ENCODE data around the gene TRPV4. TPM values are rescaled to one million over a fixed set of nuclear protein-coding genes. Genes with fewer than 3 reads are reported as not detected.

The TRPV4 gene
- total RNA-seq, 4 donors from 2014 or later, result 6.6 to 10.9 (median 8.1) TPM

DNA sequence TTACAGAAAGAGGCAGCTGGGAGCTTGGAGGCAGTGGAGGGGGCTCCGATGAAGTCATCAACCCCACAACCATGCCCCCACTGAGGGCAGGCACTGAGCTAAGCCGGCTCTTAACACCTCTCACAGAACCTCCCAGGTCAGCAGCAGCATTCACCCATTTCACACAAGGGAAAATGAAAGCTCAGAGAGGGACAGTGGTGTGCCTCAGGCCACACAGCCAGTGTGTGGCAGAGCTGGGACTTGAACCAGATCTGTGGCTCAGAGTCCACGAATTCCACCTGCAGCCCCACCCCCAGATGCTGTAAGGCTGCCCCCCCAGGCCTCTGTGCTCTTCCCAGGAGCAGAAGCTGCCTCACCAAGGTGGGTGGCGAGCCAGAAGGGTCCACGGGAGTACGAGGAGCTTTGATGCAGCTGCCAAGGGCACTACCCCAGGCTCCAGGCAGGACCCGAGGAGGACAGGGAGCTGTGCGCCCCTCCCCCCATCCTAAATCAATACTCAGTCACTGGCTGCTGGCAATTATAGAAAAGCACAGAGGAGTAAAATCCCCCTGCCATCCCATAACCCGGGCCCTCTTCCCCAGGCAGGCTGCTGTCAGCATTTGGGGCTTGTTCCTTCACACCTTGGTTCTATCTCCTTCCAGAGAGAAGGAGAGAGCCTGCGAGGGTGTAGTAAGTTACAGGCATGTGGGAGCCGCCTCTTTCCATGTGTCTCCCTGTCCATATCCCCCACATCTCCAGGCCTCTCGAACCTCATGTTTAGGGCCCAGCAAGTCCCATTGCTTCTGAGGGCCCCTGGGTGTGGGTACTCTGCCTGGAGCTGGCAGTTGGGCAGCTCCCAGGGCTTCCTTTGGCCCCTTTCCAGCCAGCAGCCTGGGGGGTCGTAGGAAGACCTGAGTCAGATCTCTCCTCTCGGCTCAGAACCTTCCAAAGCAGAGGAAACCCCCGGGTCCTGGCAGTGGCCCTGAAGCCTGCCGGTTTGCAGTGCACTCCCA lies 72.0 kb downstream of the TRPV4 start:
- 71% methylated on average over 16 of the region's 16 CpGs for WGBS, 2 donors
- TF ChIP-seq POLR2A (IDR thresholded peaks at IDR 0.05), result no peak
- TF ChIP-seq, protein P1, sequence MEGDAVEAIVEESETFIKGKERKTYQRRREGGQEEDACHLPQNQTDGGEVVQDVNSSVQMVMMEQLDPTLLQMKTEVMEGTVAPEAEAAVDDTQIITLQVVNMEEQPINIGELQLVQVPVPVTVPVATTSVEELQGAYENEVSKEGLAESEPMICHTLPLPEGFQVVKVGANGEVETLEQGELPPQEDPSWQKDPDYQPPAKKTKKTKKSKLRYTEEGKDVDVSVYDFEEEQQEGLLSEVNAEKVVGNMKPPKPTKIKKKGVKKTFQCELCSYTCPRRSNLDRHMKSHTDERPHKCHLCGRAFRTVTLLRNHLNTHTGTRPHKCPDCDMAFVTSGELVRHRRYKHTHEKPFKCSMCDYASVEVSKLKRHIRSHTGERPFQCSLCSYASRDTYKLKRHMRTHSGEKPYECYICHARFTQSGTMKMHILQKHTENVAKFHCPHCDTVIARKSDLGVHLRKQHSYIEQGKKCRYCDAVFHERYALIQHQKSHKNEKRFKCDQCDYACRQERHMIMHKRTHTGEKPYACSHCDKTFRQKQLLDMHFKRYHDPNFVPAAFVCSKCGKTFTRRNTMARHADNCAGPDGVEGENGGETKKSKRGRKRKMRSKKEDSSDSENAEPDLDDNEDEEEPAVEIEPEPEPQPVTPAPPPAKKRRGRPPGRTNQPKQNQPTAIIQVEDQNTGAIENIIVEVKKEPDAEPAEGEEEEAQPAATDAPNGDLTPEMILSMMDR (IDR thresholded peaks at IDR 0.05), result no peak
- DNase-seq (ENCODE audit: low spot score in 2 of 2), result peak in 1 of 2 donors; percentile 74
- H3K4me3 ChIP-seq (ENCODE audit: low read depth, poor library complexity, severe bottlenecking), result no peak overlapping the region
- intact Hi-C loops (cut with DNase I; ENCODE audit: low total_unique reads), result no loop called here

DNA sequence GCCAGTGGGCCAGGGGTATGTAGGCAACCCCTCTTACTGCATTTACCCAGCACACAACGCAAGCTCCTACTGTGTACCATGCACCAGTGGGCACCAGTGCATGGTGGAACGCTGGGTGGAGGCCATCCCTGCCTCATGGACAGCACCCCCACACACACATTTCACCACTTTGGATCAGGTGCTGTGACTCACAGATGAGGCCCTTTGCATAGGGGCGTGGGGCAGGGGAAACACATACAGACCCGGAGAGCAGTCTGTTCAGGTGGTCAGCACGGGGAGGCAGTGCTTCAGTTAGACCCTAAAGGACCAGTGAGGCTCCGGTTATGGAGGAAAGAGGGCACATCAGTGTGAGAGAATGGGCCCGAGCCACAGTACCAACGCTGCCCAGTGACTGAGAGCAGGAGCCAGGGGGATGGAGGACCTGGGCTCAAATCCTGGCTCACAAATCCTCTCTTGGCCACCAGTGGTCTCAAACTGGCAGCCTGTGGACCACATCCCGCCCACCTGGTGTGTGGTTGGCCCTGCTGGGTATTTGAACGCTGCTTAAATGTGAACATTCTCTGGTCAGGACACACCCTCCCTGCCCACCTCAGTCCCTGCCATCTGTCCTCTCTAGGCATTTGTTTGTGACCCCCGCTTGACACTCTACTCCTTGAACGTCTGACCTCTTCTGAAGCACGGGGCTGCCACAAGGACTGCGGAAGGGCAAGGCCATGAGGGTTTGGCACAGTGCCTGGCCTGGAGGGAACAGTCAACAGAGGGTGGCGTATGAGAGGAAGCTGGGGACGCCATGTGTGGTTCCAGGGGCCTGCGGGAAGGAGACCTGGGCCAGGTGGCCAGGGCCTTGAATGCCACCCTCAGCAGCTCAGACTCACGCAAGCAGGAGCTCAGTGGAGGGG lies 72.9 kb downstream of the TRPV4 start:
- peak in 1 of 2 donors; percentile 81 for DNase-seq (ENCODE audit: low spot score in 2 of 2)
- TF ChIP-seq, protein P1 (IDR thresholded peaks at IDR 0.05), result peak in 1 of 3 donors; percentile 15
- TF ChIP-seq POLR2A (IDR thresholded peaks at IDR 0.05), result no peak
- H3K4me3 ChIP-seq (ENCODE audit: low read depth, poor library complexity, severe bottlenecking), result no peak overlapping the region
- intact Hi-C loops (cut with DNase I; ENCODE audit: low total_unique reads), result no loop called here
- WGBS, 2 donors, result 82 to 86% methylated on average over 18 of the region's 18 CpGs

DNA sequence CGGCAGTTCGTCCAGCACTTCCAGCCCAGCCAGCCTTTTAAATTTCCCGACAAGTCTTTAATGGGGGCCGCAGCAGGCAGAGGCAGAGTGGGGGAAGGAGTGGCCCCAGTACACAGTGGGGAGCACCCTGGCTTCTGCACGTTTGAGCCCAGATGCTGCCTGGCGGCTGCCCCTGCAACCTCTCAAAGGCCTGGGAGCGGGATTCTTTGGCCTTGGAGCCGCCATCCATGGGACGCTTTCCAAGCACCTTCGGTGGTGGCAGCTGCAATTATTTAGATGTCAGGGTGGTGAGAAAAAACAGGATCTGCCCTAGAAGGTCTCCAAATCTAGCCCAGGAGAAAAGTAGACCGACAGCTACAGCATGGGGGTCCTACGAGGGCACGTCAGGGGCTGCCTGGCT lies 73.6 kb downstream of the TRPV4 start:
- no peak for DNase-seq (ENCODE audit: low spot score in 2 of 2)
- TF ChIP-seq, protein P1 (IDR thresholded peaks at IDR 0.05), result no peak
- no peak for TF ChIP-seq POLR2A (IDR thresholded peaks at IDR 0.05)
- no peak overlapping the region for H3K4me3 ChIP-seq (ENCODE audit: low read depth, poor library complexity, severe bottlenecking)
- intact Hi-C loops (cut with DNase I; ENCODE audit: low total_unique reads), result no loop called here
- WGBS, 2 donors, result 78 to 86% methylated on average over 12 to 13 of the region's 13 CpGs

DNA sequence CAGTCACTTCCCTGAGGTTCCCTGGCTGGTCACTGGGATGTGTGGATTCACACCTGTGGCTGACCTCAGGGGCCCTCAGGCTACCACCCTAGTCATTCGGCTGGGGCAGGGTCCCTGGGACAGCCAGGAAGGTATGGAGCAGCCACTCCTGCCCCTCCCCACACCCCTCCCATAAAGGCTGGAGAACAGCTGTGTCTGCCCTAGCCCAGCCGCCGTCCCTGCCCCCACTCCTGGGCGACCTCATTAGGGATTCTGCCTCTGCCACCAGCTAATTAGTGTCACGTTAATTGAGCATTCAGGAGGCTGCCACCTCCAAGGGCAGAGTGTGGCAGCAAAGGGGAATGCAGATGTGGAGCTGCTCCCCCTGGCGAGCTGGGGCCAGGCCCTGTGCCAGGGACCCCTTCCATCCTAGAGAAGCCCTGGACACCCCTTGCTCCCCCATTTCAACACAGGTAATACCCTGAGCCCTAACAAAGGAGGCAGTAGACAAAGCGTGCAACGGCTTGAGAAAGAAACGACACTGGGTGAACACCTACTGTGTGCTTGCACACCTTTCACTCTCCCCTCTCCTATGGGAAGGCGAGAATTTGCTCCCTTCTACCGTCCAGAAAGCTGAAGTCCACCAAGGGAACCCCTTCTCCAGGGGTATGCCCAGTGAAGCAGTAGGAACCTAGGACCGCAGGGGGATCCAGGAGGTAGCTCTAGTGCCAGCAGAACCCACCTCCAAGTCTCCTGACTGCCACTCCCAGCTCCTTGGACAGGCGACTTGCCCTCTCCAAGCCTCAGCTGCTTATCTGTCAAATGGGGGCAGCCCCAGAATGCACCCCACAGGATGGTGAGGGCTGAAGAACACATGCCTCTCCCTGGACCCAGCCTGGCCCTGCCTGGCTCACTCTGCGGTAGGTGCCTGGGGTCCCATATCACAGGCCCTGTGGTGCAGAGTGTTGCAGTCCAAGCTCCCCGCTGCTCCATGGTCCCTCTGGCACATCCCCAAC lies 74.5 kb downstream of the TRPV4 start:
- whole genome bisulfite sequencing, 2 donors, result 72 to 81% methylated on average over 11 to 14 of the region's 15 CpGs
- no peak overlapping the region for H3K4me3 ChIP-seq (ENCODE audit: low read depth, poor library complexity, severe bottlenecking)
- DNase-seq (ENCODE audit: low spot score in 2 of 2), result peak in 1 of 2 donors; percentile 59
- intact Hi-C loops (cut with DNase I; ENCODE audit: low total_unique reads), result no loop called here
- TF ChIP-seq, protein P1 (IDR thresholded peaks at IDR 0.05), result no peak
- TF ChIP-seq POLR2A (IDR thresholded peaks at IDR 0.05), result no peak

Data from lower leg skin (tissue), 4 donors.